ENCODE data around the gene VSTM2L. TPM values are rescaled to one million over a fixed set of nuclear protein-coding genes. Genes with fewer than 3 reads are reported as not detected.

The VSTM2L gene
- total RNA-seq, 1 experiment from 2014 or later = 0.27 TPM

- DNase-seq (ENCODE audit: low read depth) = no peak
Measured at GRCh38 chr20:37899105-37900045, 3.6 kb upstream of the VSTM2L start.

DNA sequence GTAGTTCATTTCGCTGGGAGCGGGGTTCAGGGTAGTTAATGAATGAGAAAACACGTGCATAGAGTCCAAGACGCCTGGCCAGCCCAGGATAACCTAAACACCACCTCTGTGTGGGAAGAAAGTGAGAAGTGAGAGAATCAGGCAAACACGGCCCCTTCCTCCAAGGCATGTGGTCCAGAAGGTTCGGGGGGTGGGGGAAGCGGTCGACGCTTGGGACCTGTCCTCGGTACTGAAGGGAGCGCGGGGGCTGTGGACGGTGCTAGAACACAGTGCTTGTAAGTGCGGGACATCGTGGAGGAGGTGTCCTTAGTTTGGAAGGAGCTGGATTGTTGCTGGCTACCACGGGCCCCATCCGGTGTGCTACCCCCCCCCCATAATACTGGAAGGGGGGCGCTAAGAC is 1.7 kb upstream of the VSTM2L start:
- no peak for DNase-seq (ENCODE audit: low read depth)

DNA sequence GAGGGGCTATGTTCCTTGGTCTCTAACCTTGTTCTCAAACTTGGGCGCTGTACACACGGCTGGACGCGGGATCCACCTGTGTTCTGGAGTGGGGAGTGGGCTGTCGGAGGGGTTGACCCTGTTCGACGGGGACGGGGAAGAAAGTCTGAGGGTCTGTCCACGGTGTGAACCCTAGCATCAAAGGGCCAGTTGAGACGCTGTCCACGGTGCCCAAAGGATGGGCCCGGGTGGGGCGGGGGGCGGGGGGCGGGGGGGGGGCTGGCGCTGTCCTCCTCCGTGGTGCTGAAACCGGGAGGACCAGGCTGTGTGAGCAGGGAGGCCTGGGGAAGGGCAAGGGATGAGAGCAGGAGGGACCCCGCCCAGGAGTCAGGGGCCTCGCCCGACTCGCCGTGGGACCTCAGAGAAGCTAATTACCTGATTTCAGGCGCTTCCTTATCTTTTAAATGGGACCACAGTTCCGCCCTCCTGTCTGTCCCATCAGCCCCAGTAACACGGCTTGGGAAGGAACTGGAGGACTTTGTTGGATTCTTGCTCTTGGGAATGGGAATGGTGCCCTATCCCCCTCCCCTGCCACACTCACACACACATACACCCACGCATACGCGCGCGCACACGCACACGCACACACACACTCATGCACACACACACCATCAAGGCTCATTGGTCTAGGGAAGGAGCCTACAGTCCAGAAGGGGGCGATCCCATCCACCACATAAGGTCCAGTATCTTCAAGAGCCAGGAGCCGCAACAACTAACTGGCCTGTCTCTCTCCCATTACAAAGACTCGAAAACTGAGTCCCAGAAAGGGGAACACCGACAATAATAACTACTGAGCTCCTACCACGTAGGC is 1.0 kb upstream of the VSTM2L start:
- peak; percentile 55 for DNase-seq (ENCODE audit: low read depth)

- no peak for DNase-seq (ENCODE audit: low read depth)
Measured at GRCh38 chr20:37903317-37904007, 535 bp downstream of the VSTM2L start.

DNA sequence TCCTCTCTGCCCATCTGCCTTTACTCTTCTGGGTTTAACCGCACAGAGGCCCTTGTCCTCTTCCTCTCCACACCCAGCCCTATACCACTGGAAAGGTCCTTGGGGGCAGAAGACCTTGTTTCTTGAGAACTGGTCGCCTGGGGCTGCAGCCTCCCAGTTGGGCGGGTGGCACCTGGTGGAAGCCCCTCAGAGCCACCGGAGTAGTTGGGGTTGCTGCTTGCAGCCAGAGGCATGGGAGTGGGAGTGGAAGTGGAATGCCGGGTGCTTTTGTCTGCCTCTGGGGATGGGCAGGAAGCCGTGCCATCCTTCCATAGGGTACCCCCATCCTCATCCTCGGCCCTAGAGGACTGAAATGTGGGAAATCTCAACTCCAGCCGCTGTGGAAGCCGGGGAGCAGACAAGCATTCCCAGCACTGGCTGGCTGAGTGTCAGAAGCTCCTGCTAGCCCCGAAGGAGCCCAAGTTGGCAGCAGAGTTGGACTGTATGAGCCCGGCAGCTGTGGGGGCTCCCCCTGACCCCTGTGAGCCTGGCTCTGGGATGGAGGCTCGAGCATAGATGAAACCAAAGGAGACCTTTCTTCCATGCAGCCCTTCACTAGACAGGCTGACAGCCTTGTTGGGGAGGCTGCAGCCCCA is 1.2 kb downstream of the VSTM2L start:
- DNase-seq (ENCODE audit: low read depth) = no peak

GRCh38 chr20:37904845-37905373 is 2.0 kb downstream of the VSTM2L start:
- no peak for DNase-seq (ENCODE audit: low read depth)

DNA sequence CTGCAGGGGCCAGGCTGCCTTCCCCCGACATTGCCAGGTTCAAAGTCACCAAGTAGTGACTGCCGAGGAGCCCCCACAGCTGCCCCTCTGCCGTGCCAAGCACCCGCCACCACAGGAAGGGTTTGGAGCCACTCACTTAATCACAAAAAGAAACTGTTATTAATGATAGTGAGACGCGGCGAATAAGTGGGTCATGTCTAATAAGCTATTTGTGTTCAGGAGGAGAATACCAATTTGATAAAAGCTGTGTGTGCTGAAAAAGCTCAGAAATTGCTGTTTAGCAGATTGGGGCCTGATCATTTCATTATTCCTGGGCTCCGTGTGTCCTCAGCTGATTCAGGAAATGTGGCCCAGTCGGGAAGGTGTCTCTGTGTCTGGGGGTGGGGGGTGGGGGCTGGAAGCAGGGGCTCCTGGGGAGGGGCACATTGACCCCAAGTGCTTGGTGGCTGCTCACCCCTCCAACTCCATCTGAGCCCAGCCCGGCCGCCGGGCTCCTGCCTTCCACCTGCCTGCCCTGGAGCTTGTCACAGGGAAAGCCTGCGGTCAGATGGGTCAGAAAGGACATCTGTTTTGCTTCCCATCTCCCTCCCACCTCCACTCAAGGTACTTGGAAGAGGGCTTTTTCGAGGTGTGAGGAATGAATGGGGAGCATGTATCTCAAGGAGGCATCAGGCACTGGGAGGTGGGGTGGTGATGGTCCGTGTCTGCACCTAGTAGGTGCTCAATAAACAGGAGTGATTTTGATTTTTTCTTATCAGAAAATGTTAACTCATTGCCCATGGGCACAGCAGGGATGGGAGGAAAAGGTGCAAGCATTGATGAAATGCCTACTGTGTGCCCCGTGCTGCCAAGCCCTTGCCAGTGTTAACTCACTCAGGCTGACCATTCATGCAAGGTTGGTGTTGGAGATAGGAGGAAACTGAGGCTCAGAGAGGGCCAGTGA is 3.0 kb downstream of the VSTM2L start:
- no peak for DNase-seq (ENCODE audit: low read depth)

- DNase-seq (ENCODE audit: low read depth) = no peak
Measured at GRCh38 chr20:37907330-37907676, 4.4 kb downstream of the VSTM2L start.

- peak; percentile 80 for DNase-seq (ENCODE audit: low read depth)
Measured at GRCh38 chr20:37907677-37908401, 4.9 kb downstream of the VSTM2L start.

DNA sequence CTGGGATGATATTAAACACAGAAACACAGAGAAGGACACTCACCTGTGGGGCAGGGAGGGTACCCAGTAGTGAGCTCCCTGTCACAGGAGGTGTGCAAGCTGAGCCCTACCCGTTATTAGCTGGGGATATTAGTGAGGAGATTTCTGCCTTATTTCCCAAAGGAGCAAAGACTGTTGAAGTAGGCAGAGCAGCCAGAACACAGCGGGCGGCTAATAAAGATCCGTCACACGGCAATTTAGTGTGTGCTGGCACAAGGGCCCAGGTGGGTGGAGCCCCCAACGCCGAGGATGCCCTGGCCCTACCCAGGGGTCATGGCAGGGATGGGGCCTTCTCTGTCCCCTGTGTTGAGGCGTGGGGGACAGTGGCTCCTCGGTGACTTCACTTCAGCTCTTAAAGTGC is 8.3 kb downstream of the VSTM2L start:
- DNase-seq (ENCODE audit: low read depth) = no peak

DNA sequence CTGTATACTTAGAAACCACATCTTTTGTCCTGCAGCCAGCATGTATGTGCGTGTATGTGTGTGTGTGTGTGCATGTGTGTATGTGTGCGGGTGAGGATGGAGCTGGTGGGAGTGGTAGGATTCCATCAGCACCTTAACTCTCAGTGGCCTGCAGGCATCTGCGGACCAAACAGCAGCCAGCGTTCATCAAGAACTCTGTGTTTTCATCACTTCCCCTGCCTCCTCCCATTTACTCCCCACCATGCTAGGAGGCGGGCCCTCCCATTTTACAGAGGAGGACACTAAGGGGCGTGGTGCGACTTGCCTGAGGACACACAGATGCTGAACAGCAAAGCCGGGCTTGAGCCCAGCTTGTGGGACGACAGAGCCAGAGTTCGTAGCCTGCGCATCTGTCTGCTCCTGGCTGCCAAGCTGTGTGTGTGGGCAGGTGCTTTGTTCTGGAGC is 8.9 kb downstream of the VSTM2L start:
- DNase-seq (ENCODE audit: low read depth) = no peak

GRCh38 chr20:37912874-37913273 is 9.9 kb downstream of the VSTM2L start:
- DNase-seq (ENCODE audit: low read depth) = no peak

DNA sequence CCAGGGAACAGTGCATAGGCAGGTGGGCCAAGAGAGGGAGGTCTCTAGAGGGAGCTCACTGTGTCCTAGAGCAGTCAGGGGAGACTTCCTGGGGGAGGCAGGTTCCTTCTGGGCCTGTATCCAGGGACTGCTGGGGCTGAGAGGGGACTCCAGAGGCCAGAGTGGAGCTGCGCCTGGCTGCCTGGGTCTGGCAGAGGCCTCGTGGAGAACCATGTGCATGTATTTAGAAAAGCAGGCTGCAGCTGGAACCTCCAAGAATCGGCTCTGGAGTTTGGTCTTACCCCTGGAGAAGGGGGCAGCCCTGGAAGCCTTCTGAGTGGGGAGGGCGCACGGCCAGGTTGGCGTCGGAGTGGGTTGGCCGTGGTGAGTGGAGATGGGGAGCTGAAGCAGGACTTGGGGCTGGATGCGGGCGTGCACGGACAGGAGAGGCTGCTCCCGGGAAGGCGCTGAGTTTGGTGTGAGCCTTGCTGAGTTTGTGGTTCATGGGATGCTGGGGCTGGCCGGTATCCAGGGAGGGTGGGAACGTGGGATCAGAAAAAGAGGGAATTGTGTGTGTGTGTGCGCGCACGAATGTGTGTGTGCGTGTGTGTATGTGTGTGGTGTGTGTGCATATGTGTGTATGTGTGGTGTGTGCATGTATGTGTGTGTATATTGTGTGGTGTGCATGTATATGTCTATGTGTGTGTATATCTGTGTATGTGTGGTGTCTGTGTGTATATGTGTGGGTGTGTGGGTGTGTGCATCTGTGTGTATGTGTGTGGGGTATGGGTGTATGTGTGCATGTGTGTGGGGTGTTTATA is 10.8 kb downstream of the VSTM2L start:
- no peak for DNase-seq (ENCODE audit: low read depth)

GRCh38 chr20:37914367-37914671 is 11.4 kb downstream of the VSTM2L start:
- DNase-seq (ENCODE audit: low read depth) = no peak

GRCh38 chr20:37914672-37915433 is 11.9 kb downstream of the VSTM2L start:
- DNase-seq (ENCODE audit: low read depth) = no peak

DNA sequence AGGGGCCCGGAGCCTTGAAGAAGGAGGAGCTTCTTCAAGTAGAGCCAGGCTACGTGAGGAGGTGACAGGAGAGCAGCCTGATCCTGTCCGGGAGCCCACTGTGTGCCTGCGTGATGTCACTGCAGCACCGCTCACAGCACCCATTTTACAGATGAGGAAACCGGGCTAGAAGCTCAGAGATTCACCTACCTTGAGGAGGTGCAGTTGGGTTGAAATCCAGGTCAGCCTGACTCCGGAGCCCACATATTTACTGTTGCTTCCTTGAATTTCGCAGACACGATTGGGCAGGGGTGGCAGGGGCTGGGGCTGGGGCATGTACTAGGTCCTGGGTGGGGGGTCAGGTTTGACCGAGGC is 12.5 kb downstream of the VSTM2L start:
- no peak for DNase-seq (ENCODE audit: low read depth)

DNA sequence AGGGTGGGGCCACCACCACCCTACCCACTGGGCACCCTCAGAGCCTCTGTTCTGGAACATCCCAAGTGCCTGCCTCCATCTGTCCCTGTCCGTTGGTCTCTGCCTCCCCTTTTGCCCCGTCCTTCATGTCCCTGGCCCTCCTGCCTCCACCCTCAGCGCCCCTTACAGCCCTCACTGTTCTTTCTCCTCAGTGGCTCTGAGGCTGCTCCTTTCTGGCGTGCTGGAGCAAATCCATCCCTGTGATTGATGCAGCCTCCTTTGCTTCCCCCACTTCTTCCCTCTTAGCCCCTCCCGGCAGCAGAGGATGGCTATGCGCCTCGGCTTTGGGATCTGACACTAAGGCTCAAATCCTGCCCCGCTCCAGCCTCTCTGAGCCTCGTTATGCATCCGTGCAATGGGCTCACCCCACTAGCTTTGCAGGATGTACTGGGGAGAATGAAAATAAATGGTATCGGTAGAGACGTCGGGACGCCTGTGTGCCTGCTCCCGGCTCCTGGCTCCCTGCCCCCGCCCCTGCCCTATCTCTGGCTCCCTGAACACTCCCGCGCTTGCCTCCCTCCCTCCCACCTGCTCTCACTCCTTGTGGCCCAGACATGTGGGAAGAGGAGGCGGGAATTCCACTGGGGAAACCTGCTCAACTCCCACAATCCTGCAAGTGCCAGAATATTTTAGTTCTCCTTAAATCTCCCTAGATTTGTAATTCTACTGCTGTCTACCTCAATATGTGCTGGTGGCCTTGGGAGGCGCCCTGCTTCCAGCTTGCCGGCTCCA is 13.1 kb downstream of the VSTM2L start:
- no peak for DNase-seq (ENCODE audit: low read depth)

Data from HT1080 (cell line).